HepG2 (cell line): ENCODE data around the gene COL9A2. TPM values are rescaled to one million over a fixed set of nuclear protein-coding genes. Genes with fewer than 3 reads are reported as not detected.

Source experiments
- ATAC-seq: fragments of 200-7000 bp; cut with Tn5 transposase; 3 replicates; pipeline ENCODE4 v1.9.1; 2020; ENCODE audit warnings: mild to moderate bottlenecking, moderate library complexity
- BruUV-seq: library from RNA; stranded (reverse); fragments of 400-500 nt; replicated peaks from 2 replicates; lab custom pipeline; 2021; lab: Mats Ljungman, UMichigan
- CTCF ChIA-PET: fragments of 300-600 bp; formaldehyde crosslinking; extraction: SDS; loops from one replicate; lab custom pipeline; 2021; ENCODE audit warnings: low total read pairs, inconsistent platforms, low intra/inter-chr PET ratio; lab: Yijun Ruan, JAX
- POLR2A ChIA-PET: fragments of 350-600 bp; sonication (Branson Sonifier 250); formaldehyde crosslinking; loops from one replicate; lab custom pipeline; 2020; ENCODE audit warnings: antibody characterized with exemption, inconsistent platforms; lab: Yijun Ruan, JAX
- DNase-seq: peaks from one replicate; pipeline ENCODE4 v3.0.0-alpha.2; 2015; ENCODE audit warnings: low spot score
- FAIRE-seq: peaks from 3 replicates; lab custom pipeline; 2011; peaks lifted over from hg19 to GRCh38; lab: Jason Lieb, UNC
- H2AFZ ChIP-seq: one replicate; pipeline ENCODE4 v1.6.1; 2011; ENCODE audit warnings: low read length, inconsistent platforms
- H3K27ac ChIP-seq: fragments of 300-600 bp; 3 replicates; pipeline ENCODE4 v1.8.0; 2011; ENCODE audit warnings: mixed run types, mild to moderate bottlenecking, mixed read lengths, low read length, inconsistent platforms; ENCODE audit not compliant: insufficient read depth; ENCODE audit errors: extremely low read length
- H3K27me3 ChIP-seq, 2 experiments: fragments of 200-600 bp in 1 of 2; 2 replicates in 1 of 2; 3 replicates in 1 of 2; pipeline versions ENCODE4 v1.6.0 to v1.8.0; 2011; ENCODE audit warnings: low read length in 2 of 2, mild to moderate bottlenecking in 2 of 2, moderate library complexity in 2 of 2, inconsistent platforms in 1 of 2; ENCODE audit not compliant: insufficient read depth in 2 of 2, control insufficient read depth in 1 of 2
- H3K36me3 ChIP-seq, 2 experiments: fragments of 200-600 bp in 1 of 2; replicated peaks in 1 of 2; 2 replicates in 1 of 2; 3 replicates in 1 of 2; pipeline versions ENCODE4 v1.5.1 to v1.8.0; 2011; ENCODE audit warnings: low read length in 2 of 2, inconsistent platforms in 1 of 2; ENCODE audit not compliant: insufficient read depth in 2 of 2, control insufficient read depth in 1 of 2
- H3K4me1 ChIP-seq: 2 replicates; pipeline ENCODE4 v1.5.1; 2012; ENCODE audit warnings: low read length, inconsistent platforms; ENCODE audit not compliant: insufficient read depth
- H3K4me2 ChIP-seq: 2 replicates; pipeline ENCODE4 v1.6.0; 2011; ENCODE audit warnings: low read depth, low read length, inconsistent platforms
- H3K4me3 ChIP-seq, 3 experiments: fragments of 200-600 bp in 1 of 3; sonication (generic), shearing (Covaris generic) in 1 of 3; replicated peaks in 1 of 3; 2 replicates each; pipeline ENCODE4 v1.5.1; 2011 to 2016; ENCODE audit warnings: low read length in 3 of 3, inconsistent platforms in 2 of 3, low read depth in 2 of 3, mild to moderate bottlenecking in 2 of 3, control low read depth in 1 of 3, mixed read lengths in 1 of 3; ENCODE audit not compliant: insufficient read depth in 1 of 3
- H3K79me2 ChIP-seq: one replicate; pipeline ENCODE4 v1.6.1; 2011; ENCODE audit warnings: low read length, inconsistent platforms; ENCODE audit not compliant: insufficient read depth
- H3K9ac ChIP-seq: 2 replicates; pipeline ENCODE4 v1.6.0; 2011; ENCODE audit warnings: mild to moderate bottlenecking, low read depth, low read length, inconsistent platforms; ENCODE audit not compliant: insufficient read depth
- H3K9me3 ChIP-seq: 2 replicates; pipeline ENCODE4 v1.5.1; 2012; ENCODE audit warnings: mild to moderate bottlenecking, low read length
- H4K20me1 ChIP-seq: 2 replicates; pipeline ENCODE4 v1.6.0; 2011; ENCODE audit warnings: inconsistent platforms, mild to moderate bottlenecking, low read length, moderate library complexity; ENCODE audit not compliant: insufficient read depth
- CREB1 ChIP-seq, 2 experiments: fragments of 450-650 bp in 1 of 2; IDR thresholded peaks; 2 replicates each; pipeline ENCODE4 v1.6.1; 2016 to 2017; ENCODE audit warnings: control low read depth in 1 of 2, mild to moderate bottlenecking in 1 of 2, missing compliant biosample characterization in 1 of 2, missing genetic modification characterization in 1 of 2
- FOXK1 ChIP-seq: sonication (generic); formaldehyde crosslinking; IDR thresholded peaks from 2 replicates; pipeline ENCODE4 v1.4.0; 2020; ENCODE audit warnings: low read depth, missing genetic modification reagents, borderline replicate concordance
- GATAD1 ChIP-seq: IDR thresholded peaks from 2 replicates; pipeline ENCODE4 v1.6.1; 2016; ENCODE audit warnings: missing genetic modification reagents, missing compliant biosample characterization
- HNRNPL ChIP-seq: fragments of 200-400 bp; formaldehyde crosslinking; IDR thresholded peaks from 2 replicates; pipeline ENCODE4 v1.6.1; 2017; ENCODE audit warnings: mild to moderate bottlenecking, low read depth, low read length
- MED1 ChIP-seq: sonication (generic); formaldehyde crosslinking; IDR thresholded peaks from 2 replicates; pipeline ENCODE4 v1.4.0; 2020; ENCODE audit warnings: missing genetic modification reagents
- UBTF ChIP-seq: sonication (generic); formaldehyde crosslinking; IDR thresholded peaks from 2 replicates; pipeline ENCODE4 v1.4.0; 2020; ENCODE audit warnings: mild to moderate bottlenecking, missing genetic modification reagents
- WGBS: methylation state at CpG from one replicate; pipeline ENCODE4 v1.1.6; 2017; ENCODE audit warnings: low lambda C conversion rate; 5-methylcytosine and 5-hydroxymethylcytosine counted together
- in situ Hi-C: cut with HindIII; loops from 2 replicates; pipeline ENCODE4 v1.10.0; 2017; ENCODE audit warnings: low pct_unique_long_range_greater_than_20kb; ENCODE audit not compliant: extremely low pct_ligation_motif_present
- intact Hi-C: fragments of 100-400 bp; cut with micrococcal nuclease; formaldehyde crosslinking; loops from one replicate; pipeline ENCODE4 v1.10.0; 2022; ENCODE audit not compliant: unreplicated experiment
- polyA plus RNA-seq, 8 experiments: library from polyadenylated mRNA; depleted of rRNA in 3 of 8; stranded (reverse) in 7 of 8; unstranded in 1 of 8; fragments of >200 nt; fragmentation: Illumina TruSeq in 4 of 8; extraction: Trizol in 4 of 8; gene quantifications; 2 replicates each; pipeline versions ENCODE4 v1.2.1 to v1.2.3, GENCODE V29; 2011 to 2016; ENCODE audit warnings: low read depth in 4 of 8, missing spikeins in 1 of 8, mixed read lengths in 1 of 8; ENCODE audit not compliant: insufficient read depth in 1 of 8
- total RNA-seq, 5 experiments: library from RNA; depleted of rRNA; stranded (reverse); fragments of >200 nt; fragmentation: Illumina TruSeq; extraction: Trizol; gene quantifications; 2 replicates each; pipeline ENCODE4 v1.2.3, GENCODE V29; 2016; ENCODE audit warnings: low read depth in 1 of 5

The COL9A2 gene
- total and polyA plus RNA-seq, 2 of the 13 experiments (the other 11 are each of a cell fraction or from before 2014, with no cell fraction given) = 20.2 to 26.9 TPM

- Histone ChIP-seq H3K9ac (no peak overlapping the region), H3K27me3 (no peaks in the 10 kb centered on the region), H3K4me2 (no peak overlapping the region), H3K79me2 (peaks cover 23% of the 10 kb centered on the region), H3K4me3 (no peak overlapping the region), H3K36me3 (peaks cover 7 to 42% of the 10 kb centered on the region in 2 experiments; a peak in 4 of 5 replicates), H3K9me3 (no peaks in the 10 kb centered on the region)
- in situ Hi-C loops (no loop called here), intact Hi-C loops (no loop called here)
- no peak for DNase-seq
- CTCF ChIA-PET = no interaction called here
- POLR2A ChIA-PET = no interaction called here
- no TSS peak for BruUV-seq
- no peak for TF ChIP-seq GATAD1 (CRISPR knock-in tag)
- no peak for TF ChIP-seq UBTF (CRISPR knock-in tag)
- TF ChIP-seq FOXK1 (CRISPR knock-in tag) = no peak
- no peak for TF ChIP-seq CREB1 (IDR thresholded peaks at IDR 0.05)
- TF ChIP-seq CREB1 (CRISPR knock-in tag; IDR thresholded peaks at IDR 0.05) = no peak
- TF ChIP-seq HNRNPL = no peak
- no peak for TF ChIP-seq MED1 (CRISPR knock-in tag)
- TF ChIP-seq, all 625 proteins: peak for 0
- H3K27ac ChIP-seq = no peak overlapping the region
- no peak for ATAC-seq
- FAIRE-seq = no peak
- 100% methylated on average over 3 of the region's 3 CpGs for WGBS
- no peaks in the 10 kb centered on the region for H4K20me1 ChIP-seq
- H3K4me1 ChIP-seq = peaks cover 4% of the 10 kb centered on the region; the same call in 1 of the 2 replicates
- H2AFZ ChIP-seq = no peak overlapping the region
Observed at GRCh38 chr1:40264354-40264781, 52.7 kb downstream of the COL9A2 start.
